ENCODE measurements around the gene COL11A2.

The COL11A2 gene

GRCh38 chr6:33116417-33116816 lies 75.8 kb downstream of the COL11A2 start:
- no peak for TF ChIP-seq CTCF (IDR thresholded peaks at IDR 0.05; ENCODE audit: borderline replicate concordance, insufficient read depth, low read depth, low read length)
- no peak overlapping the region for H3K4me3 ChIP-seq (ENCODE audit: low read depth, low read length)

- no peak for TF ChIP-seq CTCF (IDR thresholded peaks at IDR 0.05; ENCODE audit: borderline replicate concordance, insufficient read depth, low read depth, low read length)
- no peak overlapping the region for H3K4me3 ChIP-seq (ENCODE audit: low read depth, low read length)
Observed at GRCh38 chr6:33114406-33114805, 77.9 kb downstream of the COL11A2 start.

GRCh38 chr6:33113755-33114154 lies 78.5 kb downstream of the COL11A2 start:
- no peak for TF ChIP-seq CTCF (IDR thresholded peaks at IDR 0.05; ENCODE audit: borderline replicate concordance, insufficient read depth, low read depth, low read length)
- H3K4me3 ChIP-seq (ENCODE audit: low read depth, low read length): no peak overlapping the region
